Ureter (tissue), 1 donor: ENCODE measurements around the gene SND1. TPM values are rescaled to one million over a fixed set of nuclear protein-coding genes. Genes with fewer than 3 reads are reported as not detected.

Source experiments
- DNase-seq: peaks from one replicate; pipeline ENCODE4 v3.0.0-alpha.2; 2020; ENCODE audit warnings: low spot score
- total RNA-seq: library from RNA; stranded (reverse); gene quantifications from one replicate; pipeline ENCODE4 v1.2.4, GENCODE V29; 2023
- donor health status: DM: yes; HTN: yes; CAD: no.

Gene SND1
- total RNA-seq, 1 donor from 2014 or later = 208 TPM

DNA sequence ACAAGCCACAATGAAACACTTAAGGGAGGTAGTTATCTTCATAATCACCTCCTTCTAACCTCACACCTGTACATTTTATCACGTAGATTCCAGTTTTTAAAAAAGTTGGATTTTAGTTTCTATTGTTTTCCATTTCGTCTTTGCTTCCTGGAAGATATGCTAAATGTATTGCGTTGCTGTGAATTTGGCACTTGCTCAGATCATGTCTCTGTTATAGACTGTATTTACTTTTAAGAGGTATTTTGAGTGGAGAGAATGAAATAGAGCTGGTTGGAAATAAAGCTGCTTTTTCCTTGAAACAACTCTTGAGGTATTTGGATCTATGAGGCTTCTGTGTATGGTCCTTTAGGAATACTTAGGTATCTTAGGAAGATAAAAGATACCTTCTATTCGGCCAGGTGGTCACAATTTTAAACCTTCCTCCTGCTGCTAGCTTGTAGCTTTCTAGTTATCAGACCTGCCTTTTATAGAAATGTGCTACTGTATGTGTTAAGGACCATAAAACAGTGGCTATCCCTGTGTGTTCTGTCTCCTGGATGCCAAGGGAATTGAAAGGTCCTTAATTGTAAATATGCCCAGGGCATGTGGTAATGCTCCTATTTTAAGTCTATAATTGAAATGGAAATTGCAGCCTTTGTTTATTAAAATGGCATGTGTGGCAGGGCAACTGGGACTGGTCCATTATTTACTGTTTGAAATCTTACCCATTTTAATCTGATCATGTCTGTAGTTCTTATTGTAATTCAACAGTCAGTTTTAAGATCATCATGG is 147.7 kb downstream of the SND1 start:
- DNase-seq = no peak

DNA sequence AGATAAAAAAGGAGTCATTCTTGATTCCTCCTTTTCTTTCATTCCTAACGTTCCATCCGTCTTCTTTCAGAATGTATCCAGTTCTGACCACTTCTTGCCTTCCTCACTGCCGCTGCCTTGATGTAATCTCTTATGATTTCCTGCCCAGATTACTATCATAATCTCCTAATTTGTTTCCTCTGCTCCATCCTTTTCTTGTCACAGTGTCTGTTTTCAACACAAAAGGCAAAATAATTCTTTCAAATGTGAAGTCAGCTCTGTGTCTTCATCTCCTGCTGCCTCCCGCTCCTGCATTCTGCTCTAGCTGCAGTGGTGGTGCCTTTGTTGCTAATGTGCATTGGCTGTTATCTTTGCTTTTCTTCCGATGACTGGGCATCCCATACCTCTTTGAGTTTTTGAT is 150.9 kb downstream of the SND1 start:
- DNase-seq = no peak

DNA sequence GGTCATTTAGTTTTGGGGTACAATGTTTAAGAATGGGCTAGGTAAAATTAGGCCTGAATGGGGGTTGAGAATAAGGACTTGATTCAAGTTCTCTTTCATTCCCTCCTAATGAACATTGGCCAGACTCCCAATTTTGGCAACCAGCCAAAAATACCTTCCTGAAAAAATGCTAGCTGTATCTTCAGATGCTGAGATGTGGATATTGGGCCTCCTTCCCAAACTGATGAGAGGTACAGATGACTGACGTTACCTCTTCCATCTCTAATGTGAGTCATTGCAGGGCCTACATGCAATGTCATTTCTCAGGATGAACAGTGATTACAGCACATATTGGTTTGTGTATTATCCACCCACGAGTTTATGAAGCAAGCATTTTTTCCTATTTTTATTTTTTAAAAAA is 151.6 kb downstream of the SND1 start:
- no peak for DNase-seq

DNA sequence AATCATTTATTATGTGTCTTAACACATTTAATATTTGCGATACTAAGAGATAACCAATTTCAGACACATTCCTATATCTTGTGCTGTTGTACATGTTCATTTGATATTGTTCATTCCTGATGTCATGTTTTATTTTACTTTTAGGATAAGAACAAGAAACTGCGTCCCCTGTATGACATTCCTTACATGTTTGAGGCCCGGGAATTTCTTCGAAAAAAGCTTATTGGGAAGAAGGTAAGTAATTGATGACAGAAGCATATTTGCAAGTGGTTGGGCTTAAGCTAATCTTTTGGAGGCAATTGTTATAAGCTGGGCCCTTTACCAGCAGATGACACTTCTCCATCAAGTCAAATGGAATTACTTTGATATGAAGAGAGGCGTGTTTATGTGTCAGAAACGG is 155.3 kb downstream of the SND1 start:
- DNase-seq = no peak

DNA sequence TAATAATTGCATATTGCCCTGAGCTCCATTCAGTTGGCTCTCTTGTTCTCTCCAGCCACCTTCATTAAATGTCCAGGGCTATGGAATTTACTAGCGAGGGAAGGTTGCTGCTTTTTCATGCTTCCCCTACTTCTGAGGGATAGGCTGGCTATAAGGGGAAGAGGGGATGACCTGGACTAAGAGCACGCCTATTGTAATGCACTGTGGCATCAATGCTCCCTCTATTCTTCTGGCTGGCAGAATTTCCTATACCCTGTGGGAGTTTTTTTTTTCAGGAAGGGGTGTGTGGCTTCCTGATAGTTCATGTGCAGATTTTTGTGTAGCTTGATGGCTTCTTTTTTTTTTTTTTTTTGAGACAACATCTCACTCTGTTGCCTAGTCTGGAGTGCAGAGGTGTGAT is 155.8 kb downstream of the SND1 start:
- DNase-seq = no peak

DNA sequence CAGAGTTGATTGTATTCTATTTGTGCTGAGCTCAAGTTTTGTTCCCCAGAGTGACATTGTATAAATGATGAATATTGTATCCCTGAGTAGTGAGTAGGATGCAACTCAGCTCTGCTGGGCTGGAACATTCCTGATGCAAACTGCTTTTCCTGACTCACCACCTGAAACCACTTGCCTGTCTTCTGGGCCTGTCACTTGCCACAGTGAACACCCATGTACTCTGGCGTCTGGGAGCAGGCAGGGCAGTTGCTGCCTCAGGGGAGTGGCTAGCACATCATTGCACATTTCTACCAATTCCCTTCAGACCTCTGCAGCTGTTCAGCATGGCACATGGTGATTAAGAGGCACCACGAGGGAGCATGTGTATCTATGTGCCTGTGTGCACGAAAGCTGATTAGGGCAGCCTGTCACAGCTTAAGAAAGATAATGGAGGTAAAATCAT is 157.3 kb downstream of the SND1 start:
- DNase-seq = no peak

DNA sequence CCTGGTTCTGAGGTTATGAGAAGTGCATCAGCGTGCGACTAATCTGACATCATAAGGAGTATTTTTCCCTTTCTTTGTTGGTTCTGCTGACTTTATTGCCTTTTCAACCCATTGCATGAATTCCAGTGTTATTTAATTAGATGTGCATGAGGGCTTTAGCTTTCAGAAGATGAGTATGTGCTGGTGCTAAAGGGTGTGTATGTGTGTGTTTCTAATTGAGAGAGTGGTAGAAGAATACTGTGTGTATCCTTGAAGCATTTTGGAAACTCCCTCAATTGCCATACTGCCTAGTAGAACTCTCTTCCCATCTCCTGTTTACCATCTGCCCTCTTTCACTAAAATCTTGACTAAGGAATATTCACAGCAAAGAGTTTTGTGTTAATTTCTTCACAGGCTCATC is 158.1 kb downstream of the SND1 start:
- no peak for DNase-seq

DNA sequence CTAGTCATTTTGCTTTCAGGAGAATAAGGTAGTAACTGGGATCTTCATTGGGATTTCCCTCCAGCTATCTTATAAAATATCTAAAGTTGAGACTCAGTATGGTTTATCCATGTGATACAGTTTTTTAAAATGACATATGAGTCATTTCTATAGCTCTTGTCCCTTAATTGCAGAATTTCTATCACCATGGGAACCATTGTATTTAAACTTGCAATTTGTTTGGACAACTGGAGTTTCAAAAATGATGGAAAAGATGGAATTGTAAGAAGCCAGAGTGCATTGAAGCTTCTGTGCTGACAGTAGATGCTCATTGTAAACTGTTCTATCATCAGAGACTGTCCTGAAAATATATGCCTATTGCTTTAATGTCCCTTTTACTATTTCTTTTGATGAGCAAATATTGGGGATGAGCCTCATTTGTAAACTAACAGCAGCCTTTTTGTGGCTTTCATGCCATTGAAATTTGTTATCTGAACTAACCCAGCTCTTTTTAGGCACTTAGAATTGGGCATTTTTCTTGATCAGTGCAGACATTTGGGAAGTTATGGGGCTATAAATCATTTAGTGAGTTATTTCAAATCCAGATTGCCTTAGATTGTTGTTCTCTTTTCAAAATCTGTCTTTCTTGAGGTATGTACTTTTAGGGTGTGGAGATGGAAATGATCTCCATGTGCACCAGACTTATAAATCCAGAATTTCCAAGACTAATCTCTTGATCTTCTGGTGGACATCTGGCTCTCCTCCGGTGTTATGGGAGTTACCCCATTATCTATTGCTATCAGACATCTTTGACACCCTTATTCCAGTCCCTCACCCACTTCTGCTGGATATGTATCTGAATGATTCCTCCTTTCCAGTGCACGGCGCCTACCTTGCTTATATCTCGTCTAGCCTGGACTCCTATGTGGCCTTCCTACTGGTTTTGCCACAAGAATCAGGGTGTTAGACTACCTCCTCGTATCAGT is 159.0 kb downstream of the SND1 start:
- DNase-seq = no peak

DNA sequence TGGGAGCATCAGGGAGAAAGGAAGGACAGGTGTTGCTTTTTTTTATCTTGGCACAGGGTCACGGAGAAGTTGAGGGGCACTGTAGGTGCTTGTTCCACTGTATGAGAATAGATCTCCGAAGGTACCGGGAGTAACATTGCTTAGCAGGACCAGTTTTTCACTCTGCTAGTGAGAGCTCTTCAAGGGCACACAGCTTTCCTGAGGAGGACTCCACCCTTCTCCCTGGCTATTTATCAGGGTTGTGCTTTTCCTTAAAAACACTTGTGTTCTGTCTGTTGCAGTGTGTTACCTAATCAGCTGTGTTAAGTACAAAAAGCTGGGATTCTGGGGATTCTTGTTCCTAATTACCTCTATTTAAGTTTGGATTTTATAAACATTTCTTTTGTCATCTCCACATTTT is 160.5 kb downstream of the SND1 start:
- no peak for DNase-seq

DNA sequence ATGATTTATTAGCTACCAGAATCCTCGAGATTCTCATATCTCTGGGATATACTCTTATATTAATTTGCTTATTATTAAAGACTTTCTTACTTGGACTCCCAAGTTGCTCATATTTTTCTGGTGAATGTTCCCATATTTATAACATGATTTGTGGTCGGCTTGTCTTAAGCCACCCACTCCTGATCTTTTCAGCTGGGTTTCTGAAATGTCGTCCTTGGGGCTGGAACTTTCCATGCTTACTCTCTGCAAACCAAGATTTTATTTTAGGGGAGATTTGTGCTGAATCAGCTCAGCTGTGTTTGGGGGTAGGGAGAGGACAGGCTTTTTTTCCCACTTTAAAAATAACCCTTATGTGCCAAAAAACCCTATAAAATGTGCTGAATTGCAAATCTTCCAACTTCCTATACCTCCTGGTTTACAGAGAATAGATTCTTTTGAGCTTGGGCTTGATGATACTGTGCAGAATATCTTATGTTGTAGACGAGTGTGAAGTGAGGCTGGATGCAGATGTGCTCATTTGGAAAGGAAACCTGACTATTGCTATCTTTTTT is 162.1 kb downstream of the SND1 start:
- no peak for DNase-seq

DNA sequence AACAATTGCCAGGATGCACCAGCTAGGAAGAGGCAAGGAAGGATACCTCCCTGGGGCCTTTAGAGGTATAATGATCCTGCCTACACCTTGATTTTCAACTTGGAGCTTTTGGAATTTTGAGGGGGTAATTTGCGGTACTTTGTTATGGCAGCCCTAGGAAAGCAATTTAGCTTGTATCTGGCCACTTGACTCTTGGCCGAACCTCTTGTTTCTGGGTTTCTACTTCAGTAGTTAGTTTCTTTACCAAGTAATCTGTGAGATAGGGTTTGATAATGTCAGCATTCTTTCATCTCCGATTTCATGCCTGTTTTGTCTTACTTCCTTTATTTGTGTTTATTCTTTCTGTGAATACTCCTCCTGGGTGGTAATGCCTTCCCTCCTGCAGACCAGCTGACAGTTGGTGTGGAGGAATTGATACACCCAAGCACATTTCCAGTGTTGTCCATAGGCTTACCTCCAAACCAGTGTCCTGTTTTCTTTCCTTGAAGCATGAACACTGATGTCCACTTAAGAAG is 163.7 kb downstream of the SND1 start:
- no peak for DNase-seq

DNA sequence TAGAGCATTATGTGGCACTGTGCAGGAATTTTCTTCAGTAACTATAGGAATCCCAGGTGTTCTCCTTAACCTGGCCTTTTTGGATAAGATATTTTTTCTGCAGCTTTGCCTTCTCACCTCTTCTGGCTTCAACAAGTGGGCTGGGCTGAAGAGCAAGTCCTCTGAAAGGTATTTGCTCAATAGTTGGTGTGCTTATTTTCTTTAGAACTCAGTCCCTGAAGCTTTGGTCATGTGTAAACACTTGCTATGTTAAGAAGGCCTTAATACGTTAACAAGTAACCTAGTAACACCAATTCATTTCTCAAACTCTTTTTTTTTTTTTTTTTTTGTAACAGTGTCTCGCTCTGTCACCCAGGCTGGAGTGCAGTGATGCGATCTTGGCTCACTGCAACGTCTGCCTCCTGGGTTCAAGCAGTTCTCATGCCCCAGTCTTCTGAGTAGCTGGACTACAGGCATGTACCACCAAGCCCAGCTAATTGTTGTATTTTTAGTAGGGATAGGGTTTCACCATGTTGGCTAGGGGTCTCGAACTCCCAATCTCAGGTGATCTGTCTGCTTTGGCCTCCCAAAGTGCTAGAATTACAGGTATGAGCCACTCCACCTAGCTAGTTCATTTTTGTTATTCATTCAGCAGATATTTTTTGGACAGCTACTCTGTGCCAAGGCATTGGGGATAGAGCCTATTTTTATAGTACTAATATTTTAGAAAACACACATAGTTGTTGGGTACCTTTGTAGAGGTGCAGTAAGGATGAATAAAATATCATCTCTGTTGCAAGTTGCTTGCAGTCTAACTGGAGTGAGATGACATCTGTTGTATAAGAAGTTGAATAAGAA is 164.6 kb downstream of the SND1 start:
- no peak for DNase-seq

DNA sequence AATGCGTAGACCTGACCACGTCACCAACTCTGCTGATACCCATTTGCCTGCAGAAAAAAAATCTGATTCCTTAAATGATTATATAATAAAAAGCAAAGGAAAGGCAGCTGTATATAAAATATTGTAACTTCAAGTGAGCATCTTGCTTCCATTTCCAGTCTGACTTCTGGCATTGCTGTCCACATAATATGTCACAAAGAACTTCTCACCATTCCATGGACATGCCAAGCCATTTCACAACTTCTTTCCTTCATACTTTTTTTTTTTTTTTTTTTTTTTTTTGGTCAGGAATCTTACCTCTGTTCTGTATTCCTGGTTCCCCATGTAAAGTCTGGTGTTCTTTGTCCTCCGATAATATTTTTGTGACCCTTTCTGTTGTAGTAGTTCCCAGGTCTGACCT is 165.5 kb downstream of the SND1 start:
- no peak for DNase-seq

DNA sequence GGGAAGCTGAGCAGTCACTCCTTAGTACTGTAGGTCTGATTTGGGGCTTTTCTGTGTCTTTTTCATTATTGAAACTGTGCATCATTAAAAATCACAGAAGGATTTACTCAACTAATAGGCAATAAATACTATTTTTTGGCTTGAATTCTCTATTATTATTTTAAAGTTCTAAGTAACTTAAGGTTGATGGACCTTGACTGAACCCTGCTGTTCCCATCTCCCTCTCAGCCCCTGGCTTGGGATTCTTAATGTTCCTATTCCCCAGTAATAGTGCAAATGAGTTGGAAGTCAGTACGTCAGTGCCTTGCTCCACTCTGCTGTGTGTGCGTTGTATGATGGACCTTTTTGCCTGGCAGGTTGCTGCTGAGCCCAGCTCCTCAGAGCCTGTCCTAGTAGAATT is 166.3 kb downstream of the SND1 start:
- no peak for DNase-seq

DNA sequence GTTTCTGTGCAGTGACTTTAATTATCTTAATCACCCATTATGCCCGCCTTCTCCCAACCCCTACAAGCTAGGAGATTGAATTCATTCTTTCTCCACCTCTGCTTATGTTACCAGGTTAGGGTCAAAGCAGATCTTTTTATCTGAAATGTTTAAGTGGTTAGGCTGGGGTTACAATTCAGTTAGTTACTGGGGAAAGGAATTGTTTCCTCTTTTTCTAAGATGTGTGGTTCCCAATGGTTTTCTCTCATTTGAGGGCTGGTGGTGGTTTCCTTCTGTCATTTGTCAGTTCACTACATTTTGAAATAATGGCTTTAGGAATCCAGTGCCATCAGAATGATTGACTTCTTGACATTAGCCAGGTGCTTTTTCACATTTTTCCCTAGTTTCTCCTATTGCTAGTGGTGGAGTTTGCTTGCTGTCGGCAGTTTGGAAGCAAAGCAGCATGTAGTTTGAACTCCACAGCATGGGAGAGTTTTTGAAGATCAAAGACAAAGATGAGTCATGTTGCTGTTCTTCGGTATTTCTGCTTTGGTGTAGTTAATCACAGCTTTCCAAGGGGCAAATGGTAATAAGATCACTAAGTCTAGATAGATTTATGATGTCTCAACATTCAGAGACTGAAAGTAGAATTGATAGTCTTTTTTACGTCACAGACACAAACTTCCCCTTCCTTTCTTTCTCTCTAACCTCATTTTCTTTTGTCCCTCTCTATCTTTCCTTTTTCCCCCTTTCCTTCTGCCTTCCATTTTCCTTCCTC is 168.2 kb downstream of the SND1 start:
- DNase-seq = no peak

DNA sequence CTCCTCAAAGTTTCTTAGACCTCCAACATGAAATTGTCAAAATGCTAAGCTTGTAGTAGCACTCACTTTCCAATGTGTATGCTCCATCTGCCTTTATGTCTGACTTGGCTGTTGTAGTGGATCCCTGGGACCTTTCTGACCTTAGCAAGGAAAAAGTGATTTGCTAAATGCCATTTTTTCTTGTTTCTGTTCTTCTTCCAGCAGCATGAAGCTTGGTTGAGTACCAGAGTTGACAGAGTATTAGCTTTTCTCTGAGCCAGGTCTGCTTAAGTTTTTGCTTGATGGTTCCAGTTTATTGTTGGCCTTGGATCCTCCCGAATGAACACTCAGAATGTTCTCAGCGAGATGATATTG is 168.7 kb downstream of the SND1 start:
- DNase-seq = no peak

DNA sequence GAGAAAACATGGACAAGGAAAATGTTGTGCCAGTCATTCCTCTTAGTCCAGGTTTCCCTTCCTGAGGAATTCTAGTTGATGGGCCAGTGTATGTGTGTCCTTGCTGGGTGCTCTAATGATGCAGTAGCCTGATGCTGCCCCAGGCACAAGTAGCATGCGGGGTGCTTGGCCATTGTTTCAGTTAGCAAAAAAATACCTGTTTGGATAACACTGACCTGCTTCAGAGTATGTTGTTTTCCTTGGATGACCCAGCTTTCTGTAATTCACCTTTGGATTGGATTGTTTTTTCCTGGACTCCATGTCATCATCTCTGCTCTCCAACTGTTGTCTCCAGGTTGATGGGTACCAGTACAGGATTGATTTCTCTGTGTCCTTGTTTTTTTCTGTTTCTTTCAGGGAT is 169.2 kb downstream of the SND1 start:
- no peak for DNase-seq

DNA sequence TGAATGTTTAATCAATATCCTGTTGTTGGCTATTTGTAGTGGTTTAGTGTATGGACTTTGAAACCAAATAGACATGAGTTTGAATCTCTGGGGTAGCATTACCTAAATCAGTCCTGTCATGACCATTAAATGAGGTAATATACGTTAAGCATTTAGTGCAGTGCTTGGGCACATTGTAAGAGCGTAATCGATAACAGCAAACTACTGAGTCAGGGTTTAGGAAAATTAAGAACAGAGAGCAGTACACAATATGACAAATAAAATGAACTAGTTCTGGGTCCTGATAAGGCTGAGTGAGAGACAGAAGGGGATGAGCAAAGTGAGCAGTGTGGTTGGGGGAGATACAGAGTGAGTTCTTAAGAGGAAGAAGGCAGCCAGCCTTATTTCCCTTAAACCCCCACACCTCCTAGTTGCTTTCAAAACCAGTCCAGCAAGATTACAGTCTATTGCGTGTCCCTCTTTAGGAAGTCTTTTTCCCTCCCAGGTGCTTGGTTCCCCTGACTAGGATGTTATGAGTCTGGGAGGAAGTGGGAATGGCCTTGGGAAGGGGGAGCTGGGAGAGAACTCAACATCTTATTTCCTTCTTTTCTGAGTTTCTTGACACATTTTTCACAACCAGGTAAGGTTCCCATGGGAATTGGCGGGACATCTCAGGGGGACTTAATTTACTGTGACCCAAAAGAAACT is 171.0 kb downstream of the SND1 start:
- DNase-seq = no peak

DNA sequence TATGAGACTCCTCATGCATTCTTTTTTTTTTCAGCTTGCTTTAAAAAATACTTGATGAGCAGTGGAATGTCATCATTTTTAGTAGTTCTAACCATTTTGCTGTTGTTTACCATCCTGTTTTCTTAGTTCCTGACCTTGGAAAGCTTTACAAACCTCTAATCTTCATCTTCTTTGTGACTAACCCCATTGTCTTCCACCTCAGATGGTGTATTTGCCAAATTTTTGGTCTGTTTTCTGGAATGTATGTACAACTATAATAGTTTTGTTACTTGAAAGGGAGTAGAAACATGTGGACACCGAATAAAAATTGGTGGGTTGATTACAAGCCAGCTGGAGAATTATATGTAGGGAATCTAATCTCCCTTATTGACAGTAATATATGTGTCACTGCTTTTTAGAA is 172.7 kb downstream of the SND1 start:
- DNase-seq = no peak

DNA sequence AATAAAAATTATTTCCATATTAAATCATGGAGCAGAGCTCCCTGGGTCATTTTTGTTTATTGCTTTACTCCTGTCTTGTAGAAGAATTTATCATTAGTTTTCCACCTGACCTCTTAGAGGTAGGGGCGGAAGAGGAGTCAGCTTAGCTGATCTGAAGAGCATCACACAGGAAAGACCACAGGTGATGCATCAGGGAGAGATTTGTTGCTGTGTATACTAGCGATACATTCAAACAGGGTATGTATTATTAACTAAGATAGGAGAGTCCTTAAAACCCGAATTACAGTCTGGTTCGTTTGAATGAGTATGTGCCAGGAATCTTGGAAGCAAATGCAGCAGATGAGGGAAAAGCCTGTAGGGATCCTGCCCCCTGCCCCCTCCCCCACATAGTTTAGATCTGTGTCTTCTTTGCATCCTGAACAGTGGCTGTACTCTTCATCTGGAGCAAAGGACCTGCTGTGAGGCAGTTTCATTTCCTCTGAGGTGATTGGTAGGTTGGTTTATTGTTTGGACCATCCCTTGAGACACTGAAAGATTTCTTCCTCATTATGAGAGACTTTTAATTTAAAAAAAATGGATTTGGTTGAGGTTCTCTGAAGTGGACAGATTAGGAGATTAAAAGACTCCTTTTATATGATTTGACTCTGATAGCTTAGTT is 177.0 kb downstream of the SND1 start:
- DNase-seq = no peak
